Fibroblast of skin of abdomen (primary cell): Measurements from ENCODE around the gene APEH.

ENCODE experiments used
- DNase-seq: peaks from one replicate; pipeline ENCODE4 v3.0.0-alpha.2; 2013

APEH gene

GRCh38 chr3:49714728-49715550 lies 40.8 kb downstream of the APEH start:
- DNase-seq: no peak

- DNase-seq: no peak
These were observed 41.5 kb downstream of the APEH start for GRCh38 chr3:49715611-49716121.

- DNase-seq: no peak
These were observed 42.0 kb downstream of the APEH start for GRCh38 chr3:49716169-49716568.

GRCh38 chr3:49716691-49717210 lies 42.6 kb downstream of the APEH start:
- no peak for DNase-seq

- no peak for DNase-seq
These were observed 43.2 kb downstream of the APEH start for GRCh38 chr3:49717211-49717958.

- DNase-seq: no peak
These were observed 44.1 kb downstream of the APEH start for GRCh38 chr3:49717959-49718857.

GRCh38 chr3:49718858-49719213 lies 44.7 kb downstream of the APEH start:
- no peak for DNase-seq

GRCh38 chr3:49719214-49719884 lies 45.2 kb downstream of the APEH start, which contains the start of gene AMIGO3:
TSS of gene AMIGO3 (minus strand) at chr3:49719684. CDS start at chr3:49719465, 219 bp downstream.
- DNase-seq: peak; percentile 93

GRCh38 chr3:49720855-49721595 lies 46.9 kb downstream of the APEH start:
- no peak for DNase-seq

- DNase-seq: no peak
These were observed 47.4 kb downstream of the APEH start for GRCh38 chr3:49721596-49721895.

- no peak for DNase-seq
These were observed 48.0 kb downstream of the APEH start for GRCh38 chr3:49721896-49722781.

GRCh38 chr3:49722896-49723295 lies 48.7 kb downstream of the APEH start:
- no peak for DNase-seq

GRCh38 chr3:49723296-49723627 lies 49.1 kb downstream of the APEH start:
- DNase-seq: peak; percentile 20

GRCh38 chr3:49723628-49724551 lies 49.7 kb downstream of the APEH start, which contains the start of gene GMPPB:
TSS of gene GMPPB (minus strand) at chr3:49723951. CDS start at chr3:49723726, 225 bp downstream.
- peak; percentile 96 for DNase-seq

GRCh38 chr3:49724586-49724985 lies 50.4 kb downstream of the APEH start:
- no peak for DNase-seq

- DNase-seq: no peak
These were observed 51.9 kb downstream of the APEH start for GRCh38 chr3:49725906-49726681.

- no peak for DNase-seq
These were observed 53.2 kb downstream of the APEH start for GRCh38 chr3:49727154-49727923.
